GM23338 (cell line): ENCODE measurements around the gene MYT1. TPM values are rescaled to one million over a fixed set of nuclear protein-coding genes. Genes with fewer than 3 reads are reported as not detected.

Source experiments
- ATAC-seq: fragments of 200-7000 bp; cut with Tn5 transposase; 3 replicates; pipeline ENCODE4 v1.9.1; 2020
- DNase-seq: peaks from one replicate; pipeline ENCODE4 v3.0.0-alpha.2; 2015; ENCODE audit warnings: low spot score
- H2AFZ ChIP-seq: fragments of 200-600 bp; sonication (generic); 2 replicates; pipeline ENCODE4 v1.8.0; 2016; ENCODE audit warnings: antibody characterized with exemption, mild to moderate bottlenecking, moderate library complexity
- H3F3A ChIP-seq: fragments of 200-600 bp; sonication (generic); replicated peaks from 2 replicates; pipeline ENCODE4 v1.8.0; 2017; ENCODE audit warnings: antibody characterized with exemption, mixed run types, low read depth
- H3K27ac ChIP-seq: fragments of 200-600 bp; sonication (generic); 2 replicates; pipeline ENCODE4 v1.6.1; 2016; ENCODE audit warnings: low read depth
- H3K27me3 ChIP-seq: fragments of 200-600 bp; sonication (generic); 2 replicates; pipeline ENCODE4 v1.8.0; 2016; ENCODE audit warnings: mild to moderate bottlenecking, mixed run types, moderate library complexity; ENCODE audit not compliant: insufficient read depth
- H3K36me3 ChIP-seq: fragments of 200-600 bp; sonication (generic); 2 replicates; pipeline ENCODE4 v1.8.0; 2016; ENCODE audit warnings: mild to moderate bottlenecking; ENCODE audit not compliant: insufficient read depth
- H3K4me1 ChIP-seq: fragments of 200-600 bp; sonication (generic); 2 replicates; pipeline ENCODE4 v1.8.0; 2016; ENCODE audit warnings: mild to moderate bottlenecking, moderate library complexity; ENCODE audit not compliant: insufficient read depth
- H3K4me2 ChIP-seq: fragments of 200-600 bp; sonication (generic); 2 replicates; pipeline ENCODE4 v1.7.1; 2017; ENCODE audit warnings: mixed run types
- H3K4me3 ChIP-seq: fragments of 200-600 bp; sonication (generic); 2 replicates; pipeline ENCODE4 v1.6.1; 2016; ENCODE audit warnings: mixed run types
- H3K79me2 ChIP-seq: fragments of 200-600 bp; sonication (generic); replicated peaks from 2 replicates; pipeline ENCODE4 v1.8.0; 2017; ENCODE audit warnings: mild to moderate bottlenecking; ENCODE audit not compliant: insufficient read depth
- H3K9me2 ChIP-seq: fragments of 200-600 bp; sonication (generic); 2 replicates; pipeline ENCODE4 v1.8.0; 2017; ENCODE audit not compliant: insufficient read depth
- H4K20me1 ChIP-seq: fragments of 200-600 bp; sonication (generic); replicated peaks from 2 replicates; pipeline ENCODE4 v1.8.0; 2017; ENCODE audit warnings: mild to moderate bottlenecking; ENCODE audit not compliant: insufficient read depth
- H3K27ac Mint-ChIP-seq: 2 replicates; pipeline ENCODE4 v1.8.0; 2020; ENCODE audit warnings: inconsistent platforms, mild to moderate bottlenecking, moderate library complexity, mixed read lengths
- H3K27me3 Mint-ChIP-seq: 3 replicates; pipeline ENCODE4 v1.8.0; 2022; ENCODE audit warnings: low read depth, mild to moderate bottlenecking, moderate library complexity, mixed read lengths, inconsistent platforms; ENCODE audit not compliant: insufficient read depth, poor library complexity
- H3K36me3 Mint-ChIP-seq: 3 replicates; pipeline ENCODE4 v1.8.0; 2021; ENCODE audit warnings: low read depth, mild to moderate bottlenecking, inconsistent platforms, moderate library complexity, mixed read lengths
- H3K4me1 Mint-ChIP-seq: 3 replicates; pipeline ENCODE4 v1.8.0; 2020; ENCODE audit warnings: mild to moderate bottlenecking, inconsistent platforms, mixed read lengths
- H3K4me3 Mint-ChIP-seq: 3 replicates; pipeline ENCODE4 v1.8.0; 2021; ENCODE audit warnings: moderate library complexity, mild to moderate bottlenecking, inconsistent platforms, mixed read lengths
- H3K9me3 Mint-ChIP-seq: 3 replicates; pipeline ENCODE4 v1.8.0; 2020; ENCODE audit warnings: moderate library complexity, mild to moderate bottlenecking, inconsistent platforms, mixed read lengths
- CREB1 ChIP-seq: fragments of 250-450 bp; sonication (Bioruptor Pico); IDR thresholded peaks from 2 replicates; pipeline ENCODE4 v1.5.0; 2020; ENCODE audit warnings: low read depth, mild to moderate bottlenecking, moderate library complexity
- CTCF ChIP-seq, 2 experiments: fragments of 200-600 bp in 1 of 2; sonication (generic) in 1 of 2; conservative IDR thresholded peaks; 2 replicates each; pipeline versions ENCODE4 v1.5.1 to v1.6.1; 2016 to 2017; ENCODE audit warnings: antibody characterized with exemption in 2 of 2, low read depth in 2 of 2, mild to moderate bottlenecking in 2 of 2, moderate library complexity in 1 of 2
- ETS1 ChIP-seq: IDR thresholded peaks from 2 replicates; pipeline ENCODE4 v1.6.1; 2016; ENCODE audit warnings: antibody characterized with exemption
- EZH2 ChIP-seq: fragments of 200-600 bp; sonication (generic); IDR thresholded peaks from one replicate; pipeline ENCODE4 v1.8.0; 2017; ENCODE audit warnings: antibody characterized with exemption, mild to moderate bottlenecking, low read depth; ENCODE audit not compliant: unreplicated experiment
- JUNB ChIP-seq: IDR thresholded peaks from one replicate; pipeline ENCODE4 v1.6.1; 2016; ENCODE audit warnings: antibody characterized with exemption; ENCODE audit not compliant: unreplicated experiment
- NANOG ChIP-seq: IDR thresholded peaks from 2 replicates; pipeline ENCODE4 v1.6.1; 2016; ENCODE audit warnings: antibody characterized with exemption, borderline replicate concordance
- POLR2AphosphoS5 ChIP-seq: IDR thresholded peaks from 2 replicates; pipeline ENCODE4 v1.6.1; 2016; ENCODE audit warnings: antibody characterized with exemption, low read depth
- STAT1 ChIP-seq: IDR thresholded peaks from one replicate; pipeline ENCODE4 v1.6.1; 2016; ENCODE audit warnings: antibody characterized with exemption; ENCODE audit not compliant: unreplicated experiment
- ZNF114 ChIP-seq: fragments of 250-450 bp; sonication (Bioruptor Pico); IDR thresholded peaks from 2 replicates; pipeline ENCODE4 v1.5.0; 2020; ENCODE audit warnings: mild to moderate bottlenecking, moderate library complexity
- ZNF331 ChIP-seq: fragments of 250-450 bp; sonication (Bioruptor Pico); IDR thresholded peaks from 2 replicates; pipeline ENCODE4 v1.5.0; 2020; ENCODE audit warnings: low read depth, mild to moderate bottlenecking, moderate library complexity
- ZNF462 ChIP-seq: fragments of 250-450 bp; sonication (Bioruptor Pico); IDR thresholded peaks from 2 replicates; pipeline ENCODE4 v1.5.0; 2020; ENCODE audit warnings: mild to moderate bottlenecking, moderate library complexity
- long read RNA-seq: library from polyadenylated mRNA; unstranded; transcript quantifications from one replicate; pipeline ENCODE4 v2.0.0, GENCODE V29; 2020; ENCODE audit not compliant: unreplicated experiment
- polyA plus RNA-seq: library from polyadenylated mRNA; unstranded; fragments of >200 nt; fragmentation: Nextera tagmentation; extraction: Ambion mirVana; gene quantifications from 2 replicates; pipeline ENCODE4 v1.2.1, GENCODE V29; 2016
- total RNA-seq: library from RNA; depleted of rRNA; stranded (reverse); fragments of >200 nt; shearing (Covaris generic); gene quantifications from 2 replicates; pipeline ENCODE4 v1.2.3, GENCODE V29; 2014; rRNA removed
- TF ChIP-seq, protein P1 (sequence below): IDR thresholded peaks from one replicate; pipeline ENCODE4 v1.6.1; 2018; ENCODE audit warnings: antibody characterized with exemption; ENCODE audit not compliant: unreplicated experiment

Gene MYT1
- 0.83 and 1.6 TPM in 2 replicates for total RNA-seq
- 1.1 and 1.6 TPM in 2 replicates for polyA plus RNA-seq
- long read RNA-seq = 0 reads

DNA sequence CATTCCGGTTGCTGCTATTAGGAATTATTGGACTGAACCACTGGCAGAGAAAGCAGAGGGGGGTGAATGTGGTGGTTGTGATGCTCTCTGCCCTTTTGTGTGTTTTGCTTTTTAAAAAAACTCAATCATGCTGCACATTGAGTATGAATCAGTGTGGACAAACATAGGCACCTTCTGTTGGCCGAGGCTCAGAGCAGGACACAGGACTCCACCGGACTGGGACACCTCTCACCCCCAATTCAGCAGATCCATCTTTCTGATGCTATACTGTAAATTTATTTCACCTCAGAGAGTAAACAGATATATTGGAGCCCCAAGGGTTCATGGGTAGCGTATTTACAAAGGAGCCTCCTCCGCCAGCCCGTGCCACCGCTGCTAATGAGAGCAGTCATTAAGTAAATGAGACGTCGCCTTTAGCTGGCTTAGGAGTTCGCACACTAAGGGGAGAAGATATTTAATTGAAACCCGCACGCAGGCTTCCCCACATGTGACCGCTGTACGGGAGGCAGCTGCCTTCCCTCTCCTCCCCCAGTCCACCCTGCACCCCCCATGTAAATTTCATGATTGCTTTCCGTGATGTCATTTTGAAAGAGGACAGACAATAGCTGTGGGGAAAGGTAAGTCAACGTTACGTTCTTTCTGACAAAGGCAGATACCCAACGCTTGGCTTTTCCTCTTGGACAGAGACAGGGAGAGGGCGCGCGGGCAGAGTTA is at the start of gene MYT1:
TSS of gene MYT1 (plus strand) at position 330 of the 714 bp plus-strand sequence. CDS start 34,410 bp downstream, outside the sequence.
- Histone ChIP-seq H3K79me2 (no peaks in the 10 kb centered on the region), H3K27me3 (peaks cover 22% of the 10 kb centered on the region), H2AFZ (no peak within 1 kb of the TSS), H3F3A (no peaks in the 10 kb centered on the region), H3K36me3 (no peaks in the 10 kb centered on the region), H3K4me2 (no peak within 1 kb of the TSS; the same call in none of the 2 replicates), H4K20me1 (no peaks in the 10 kb centered on the region; the same call in 1 of the 2 replicates), H3K4me3 (no peak within 1 kb of the TSS), H3K27ac (no peak within 1 kb of the TSS), H3K4me1 (peaks cover 50% of the 10 kb centered on the region), H3K9me2 (no peaks in the 10 kb centered on the region)
- Mint-ChIP-seq H3K4me3 (no peak within 1 kb of the TSS), H3K9me3 (no peaks in the 10 kb centered on the region), H3K36me3 (no peaks in the 10 kb centered on the region; the same call in 2 of the 3 replicates), H3K4me1 (peaks cover 67% of the 10 kb centered on the region), H3K27me3 (peaks cover 30% of the 10 kb centered on the region), H3K27ac (no peak within 1 kb of the TSS)
- ATAC-seq (no peak), DNase-seq (no peak)
- TF ChIP-seq CREB1 = no peak
- no peak for TF ChIP-seq EZH2
- no peak for TF ChIP-seq STAT1
- TF ChIP-seq NANOG = no peak
- TF ChIP-seq, protein P1, sequence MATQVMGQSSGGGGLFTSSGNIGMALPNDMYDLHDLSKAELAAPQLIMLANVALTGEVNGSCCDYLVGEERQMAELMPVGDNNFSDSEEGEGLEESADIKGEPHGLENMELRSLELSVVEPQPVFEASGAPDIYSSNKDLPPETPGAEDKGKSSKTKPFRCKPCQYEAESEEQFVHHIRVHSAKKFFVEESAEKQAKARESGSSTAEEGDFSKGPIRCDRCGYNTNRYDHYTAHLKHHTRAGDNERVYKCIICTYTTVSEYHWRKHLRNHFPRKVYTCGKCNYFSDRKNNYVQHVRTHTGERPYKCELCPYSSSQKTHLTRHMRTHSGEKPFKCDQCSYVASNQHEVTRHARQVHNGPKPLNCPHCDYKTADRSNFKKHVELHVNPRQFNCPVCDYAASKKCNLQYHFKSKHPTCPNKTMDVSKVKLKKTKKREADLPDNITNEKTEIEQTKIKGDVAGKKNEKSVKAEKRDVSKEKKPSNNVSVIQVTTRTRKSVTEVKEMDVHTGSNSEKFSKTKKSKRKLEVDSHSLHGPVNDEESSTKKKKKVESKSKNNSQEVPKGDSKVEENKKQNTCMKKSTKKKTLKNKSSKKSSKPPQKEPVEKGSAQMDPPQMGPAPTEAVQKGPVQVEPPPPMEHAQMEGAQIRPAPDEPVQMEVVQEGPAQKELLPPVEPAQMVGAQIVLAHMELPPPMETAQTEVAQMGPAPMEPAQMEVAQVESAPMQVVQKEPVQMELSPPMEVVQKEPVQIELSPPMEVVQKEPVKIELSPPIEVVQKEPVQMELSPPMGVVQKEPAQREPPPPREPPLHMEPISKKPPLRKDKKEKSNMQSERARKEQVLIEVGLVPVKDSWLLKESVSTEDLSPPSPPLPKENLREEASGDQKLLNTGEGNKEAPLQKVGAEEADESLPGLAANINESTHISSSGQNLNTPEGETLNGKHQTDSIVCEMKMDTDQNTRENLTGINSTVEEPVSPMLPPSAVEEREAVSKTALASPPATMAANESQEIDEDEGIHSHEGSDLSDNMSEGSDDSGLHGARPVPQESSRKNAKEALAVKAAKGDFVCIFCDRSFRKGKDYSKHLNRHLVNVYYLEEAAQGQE = no peak
- no peak for TF ChIP-seq ZNF114 (CRISPR knock-in tag)
- no peak for TF ChIP-seq POLR2AphosphoS5
- no peak for TF ChIP-seq ETS1
- no peak for TF ChIP-seq JUNB
- no peak for TF ChIP-seq CTCF (conservative IDR thresholded peaks at IDR 0.05; ENCODE audit: low read depth in 2 of 2)
- no peak for TF ChIP-seq ZNF331
- TF ChIP-seq ZNF462 = no peak
